Neural progenitor cell (in vitro differentiated cells): Measurements from ENCODE around the gene IREB2.

Source experiments
- EZH2 ChIP-seq: fragments of 200-600 bp; sonication (generic); IDR thresholded peaks from 2 replicates; pipeline ENCODE4 v1.6.1; 2017; ENCODE audit warnings: antibody characterized with exemption, mild to moderate bottlenecking, moderate library complexity
- EZH2phosphoT487 ChIP-seq: fragments of 200-600 bp; sonication (generic); IDR thresholded peaks from 2 replicates; pipeline ENCODE4 v1.6.1; 2017; ENCODE audit warnings: antibody characterized with exemption
- TF ChIP-seq, protein P1 (sequence below): fragments of 200-600 bp; sonication (generic); IDR thresholded peaks from 2 replicates; pipeline ENCODE4 v1.5.1; 2017; ENCODE audit warnings: antibody characterized with exemption, mild to moderate bottlenecking

DNA sequence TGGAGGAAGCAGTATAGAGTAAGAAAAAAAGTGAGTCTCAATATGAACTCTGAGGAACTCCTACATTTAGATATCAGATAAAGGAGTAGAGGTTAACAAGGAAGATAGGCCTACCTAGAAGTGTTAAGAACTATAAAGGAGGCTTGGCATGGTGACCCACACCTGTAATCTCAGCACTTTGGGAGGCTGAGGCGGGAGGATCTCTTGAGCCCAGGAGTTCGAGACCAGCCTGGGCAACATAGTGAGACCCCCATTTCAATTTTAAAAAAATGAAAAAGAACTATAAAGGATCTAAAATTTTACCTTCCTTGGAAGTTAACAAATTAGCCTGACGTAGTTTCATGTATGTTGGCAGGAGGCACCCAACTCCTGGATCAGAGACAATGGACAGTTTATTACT is 14.5 kb downstream of the IREB2 start:
- TF ChIP-seq, protein P1, sequence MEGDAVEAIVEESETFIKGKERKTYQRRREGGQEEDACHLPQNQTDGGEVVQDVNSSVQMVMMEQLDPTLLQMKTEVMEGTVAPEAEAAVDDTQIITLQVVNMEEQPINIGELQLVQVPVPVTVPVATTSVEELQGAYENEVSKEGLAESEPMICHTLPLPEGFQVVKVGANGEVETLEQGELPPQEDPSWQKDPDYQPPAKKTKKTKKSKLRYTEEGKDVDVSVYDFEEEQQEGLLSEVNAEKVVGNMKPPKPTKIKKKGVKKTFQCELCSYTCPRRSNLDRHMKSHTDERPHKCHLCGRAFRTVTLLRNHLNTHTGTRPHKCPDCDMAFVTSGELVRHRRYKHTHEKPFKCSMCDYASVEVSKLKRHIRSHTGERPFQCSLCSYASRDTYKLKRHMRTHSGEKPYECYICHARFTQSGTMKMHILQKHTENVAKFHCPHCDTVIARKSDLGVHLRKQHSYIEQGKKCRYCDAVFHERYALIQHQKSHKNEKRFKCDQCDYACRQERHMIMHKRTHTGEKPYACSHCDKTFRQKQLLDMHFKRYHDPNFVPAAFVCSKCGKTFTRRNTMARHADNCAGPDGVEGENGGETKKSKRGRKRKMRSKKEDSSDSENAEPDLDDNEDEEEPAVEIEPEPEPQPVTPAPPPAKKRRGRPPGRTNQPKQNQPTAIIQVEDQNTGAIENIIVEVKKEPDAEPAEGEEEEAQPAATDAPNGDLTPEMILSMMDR = no peak
- TF ChIP-seq EZH2 = no peak
- TF ChIP-seq EZH2phosphoT487 = no peak
